ENCODE measurements around the gene SCARF1.

SCARF1 gene

DNA sequence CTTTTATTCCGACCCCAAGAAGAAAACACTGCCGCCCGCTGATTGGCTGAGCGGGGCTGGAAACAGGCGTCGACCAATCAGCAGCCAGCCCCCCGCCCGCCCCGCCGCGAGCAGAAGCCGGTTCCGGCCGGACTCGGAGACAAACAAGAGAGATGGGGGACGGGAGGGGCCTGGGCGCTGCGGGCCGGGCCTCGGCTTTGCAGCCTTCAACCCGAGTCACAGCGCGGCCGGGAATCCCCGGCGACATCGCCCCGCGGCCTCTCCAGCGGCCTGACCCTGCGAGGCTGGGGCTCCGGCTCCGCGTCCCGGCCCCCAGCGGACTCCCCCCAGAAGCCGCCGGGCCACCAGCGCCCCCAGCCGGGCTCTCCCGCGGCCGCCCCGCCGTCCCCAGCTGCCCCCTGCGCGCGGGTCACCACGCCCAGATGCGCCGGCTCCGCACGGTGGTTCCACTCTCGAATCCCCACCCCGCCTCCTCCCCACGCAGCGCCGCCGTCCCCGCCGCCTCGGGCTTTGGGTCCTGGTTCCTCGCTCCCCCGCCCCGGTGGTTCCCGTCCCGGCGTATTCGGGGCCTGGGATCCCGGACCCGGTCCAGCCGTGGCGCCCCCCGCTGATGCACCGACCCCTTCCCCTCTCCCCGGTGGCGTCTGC is 16.6 kb downstream of the SCARF1 start:
- in situ Hi-C loops (cut with MboI; ENCODE audit: low sequenced_read_pairs): no loop called here

DNA sequence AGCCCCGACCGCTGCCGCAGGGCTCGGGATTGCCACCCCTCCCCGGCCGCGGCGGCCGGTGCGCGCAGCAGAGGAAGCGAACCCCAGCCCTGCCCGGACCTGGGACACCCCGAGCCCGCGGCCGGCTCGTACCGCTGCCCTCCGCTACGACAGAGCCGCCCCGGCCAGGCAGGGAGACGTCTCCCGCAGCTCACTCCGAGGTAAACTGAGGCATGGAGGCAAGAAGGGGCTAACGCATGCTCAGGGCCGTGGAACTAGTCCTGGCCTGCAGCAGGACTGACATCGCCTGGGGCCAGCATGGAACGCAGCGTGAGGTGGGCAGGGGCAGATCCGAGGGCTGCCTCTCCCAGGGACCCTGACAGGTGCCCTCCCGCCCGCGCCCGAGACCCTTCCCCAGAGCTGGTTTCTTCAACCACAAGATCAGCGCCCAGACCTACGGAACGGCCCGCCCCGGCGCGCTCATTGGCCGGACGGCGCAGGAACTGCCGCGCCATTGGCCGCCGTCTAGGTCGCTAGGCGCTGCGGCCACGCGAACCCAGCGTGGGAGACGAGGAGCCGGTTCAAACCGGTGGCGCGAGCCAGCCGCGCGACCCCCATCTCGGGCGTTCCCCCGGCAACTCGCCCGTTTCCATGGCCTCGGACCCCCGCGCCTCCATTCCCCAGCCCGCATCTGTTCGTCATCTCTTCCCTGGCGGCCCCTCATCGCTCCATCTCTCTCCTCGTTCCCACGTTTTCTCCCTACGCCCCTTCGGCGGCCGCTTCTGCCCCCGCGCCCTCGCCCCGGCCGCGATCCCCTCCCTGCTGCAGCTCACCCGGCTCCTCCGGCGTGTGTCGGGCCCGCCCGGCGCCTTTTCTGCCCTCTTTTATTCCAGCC is 17.3 kb downstream of the SCARF1 start, which contains the start of gene SLC43A2:
Gene SLC43A2, minus strand, starts transcription at position 853 of the 874 bp plus-strand sequence. CDS start 960 bp downstream, outside the sequence.
- in situ Hi-C loops (cut with MboI; ENCODE audit: low sequenced_read_pairs): no loop called here

- in situ Hi-C loops (cut with MboI; ENCODE audit: low sequenced_read_pairs): no loop called here
Measured at GRCh38 chr17:1627182-1627981, 18.1 kb downstream of the SCARF1 start.

DNA sequence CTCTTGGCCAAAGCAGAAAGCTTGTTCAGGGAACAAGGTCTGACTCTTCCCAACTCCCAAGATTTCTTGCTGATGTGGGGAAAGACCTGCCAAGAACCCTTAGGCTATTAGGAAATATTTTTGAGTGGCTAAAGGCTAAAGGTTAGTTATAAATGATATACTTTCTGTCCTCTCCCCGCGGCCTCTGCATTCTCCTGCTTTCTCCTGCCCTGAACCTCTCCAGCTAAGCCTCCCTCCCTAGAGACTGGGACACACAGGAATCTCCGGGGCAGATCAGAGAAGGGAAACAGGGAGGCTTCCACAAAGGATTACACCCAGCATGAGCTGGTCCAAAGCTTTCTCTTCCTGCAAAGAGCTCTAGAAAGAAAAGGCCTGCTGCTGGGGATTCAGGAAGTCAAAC is 19.2 kb downstream of the SCARF1 start:
- in situ Hi-C loops (cut with MboI; ENCODE audit: low sequenced_read_pairs): no loop called here

- in situ Hi-C loops (cut with MboI; ENCODE audit: low sequenced_read_pairs): no loop called here
Measured at GRCh38 chr17:1625581-1625980, 20.0 kb downstream of the SCARF1 start.

DNA sequence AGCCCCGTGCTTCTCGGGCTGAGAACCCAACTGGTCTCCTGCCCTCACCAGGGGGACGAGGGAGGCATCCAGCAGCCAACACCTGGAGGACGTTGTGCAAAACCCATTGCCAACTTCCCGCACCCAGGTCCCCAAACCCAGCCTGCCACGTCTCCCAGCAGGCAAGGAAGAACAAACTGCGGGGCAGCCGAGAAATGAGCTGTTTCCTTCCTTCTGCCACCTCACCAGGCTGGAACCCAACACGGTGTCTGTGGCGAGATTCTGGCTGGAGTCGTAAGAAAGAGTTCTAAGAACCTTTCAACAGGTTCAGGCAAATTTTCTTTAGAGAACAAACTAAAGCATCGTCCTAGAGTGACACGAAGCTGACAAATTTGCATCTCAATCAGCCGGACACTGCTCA is 20.5 kb downstream of the SCARF1 start:
- in situ Hi-C loops (cut with MboI; ENCODE audit: low sequenced_read_pairs): no loop called here

GRCh38 chr17:1624650-1625049 is 20.9 kb downstream of the SCARF1 start:
- in situ Hi-C loops (cut with MboI; ENCODE audit: low sequenced_read_pairs): no loop called here

DNA sequence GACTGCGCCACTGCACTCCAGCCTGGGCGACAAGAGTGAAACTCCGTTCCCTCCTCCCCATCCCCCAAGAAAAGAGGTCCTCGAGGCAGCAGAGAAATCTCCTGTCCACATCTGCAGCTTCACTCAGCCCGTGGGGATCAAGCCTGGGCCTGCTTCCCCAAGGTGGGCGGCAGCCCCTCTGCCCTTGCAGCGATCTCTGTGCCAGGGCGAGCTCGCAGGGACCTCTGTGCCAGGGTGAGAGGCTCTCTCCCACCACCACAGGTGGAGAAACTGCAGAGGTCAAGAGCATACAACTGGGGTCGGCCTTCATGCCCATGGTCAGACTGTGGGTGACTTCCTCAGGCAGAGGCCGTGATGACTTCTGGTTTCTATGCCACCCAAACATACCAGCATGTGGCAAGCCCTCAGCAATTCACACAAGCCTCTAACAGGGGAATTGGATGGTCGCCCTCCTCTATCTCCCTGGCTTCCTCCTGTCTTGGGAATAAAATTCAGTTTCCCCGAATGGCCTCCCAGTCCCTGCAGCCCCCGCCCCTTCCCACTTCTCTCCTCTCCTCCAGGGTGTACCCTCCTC is 22.4 kb downstream of the SCARF1 start:
- in situ Hi-C loops (cut with MboI; ENCODE audit: low sequenced_read_pairs): no loop called here

DNA sequence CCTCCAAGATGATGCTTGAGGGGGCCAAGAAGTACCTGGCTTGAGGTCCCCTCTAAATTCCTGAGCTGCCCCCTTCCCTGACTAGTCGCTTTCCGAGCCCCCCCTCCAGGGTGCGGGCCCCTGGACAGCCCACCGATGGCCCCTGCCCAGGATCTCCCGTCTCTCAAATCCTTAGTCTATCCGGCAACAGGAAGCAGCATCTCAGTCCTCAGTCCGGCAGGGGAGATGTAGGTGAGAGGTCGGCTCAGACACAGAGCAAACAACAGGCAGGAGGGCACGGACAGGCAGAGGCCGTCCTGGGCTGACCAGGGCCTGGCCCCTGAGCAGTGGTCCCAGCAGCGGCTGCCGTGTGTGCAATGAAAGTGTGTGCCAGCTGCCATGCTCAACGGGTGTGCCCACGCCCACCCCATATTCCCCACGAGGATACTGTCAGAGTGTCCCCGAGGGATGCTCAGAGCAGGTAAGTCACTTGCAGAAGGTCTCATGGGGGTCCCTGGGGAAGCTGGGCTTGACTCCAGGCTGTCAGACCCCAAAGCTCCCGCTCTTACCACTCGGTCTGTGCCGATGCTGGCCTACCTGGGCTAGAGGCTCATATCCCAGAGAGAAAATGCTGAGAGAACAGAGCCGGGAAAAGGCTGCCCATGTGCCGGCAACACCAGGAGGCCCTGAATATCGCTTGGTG is 24.1 kb downstream of the SCARF1 start:
- in situ Hi-C loops (cut with MboI; ENCODE audit: low sequenced_read_pairs): no loop called here

- in situ Hi-C loops (cut with MboI; ENCODE audit: low sequenced_read_pairs): no loop called here
Measured at GRCh38 chr17:1620486-1620885, 25.0 kb downstream of the SCARF1 start.

- in situ Hi-C loops (cut with MboI; ENCODE audit: low sequenced_read_pairs): no loop called here
Measured at GRCh38 chr17:1617620-1618174, 27.8 kb downstream of the SCARF1 start.

DNA sequence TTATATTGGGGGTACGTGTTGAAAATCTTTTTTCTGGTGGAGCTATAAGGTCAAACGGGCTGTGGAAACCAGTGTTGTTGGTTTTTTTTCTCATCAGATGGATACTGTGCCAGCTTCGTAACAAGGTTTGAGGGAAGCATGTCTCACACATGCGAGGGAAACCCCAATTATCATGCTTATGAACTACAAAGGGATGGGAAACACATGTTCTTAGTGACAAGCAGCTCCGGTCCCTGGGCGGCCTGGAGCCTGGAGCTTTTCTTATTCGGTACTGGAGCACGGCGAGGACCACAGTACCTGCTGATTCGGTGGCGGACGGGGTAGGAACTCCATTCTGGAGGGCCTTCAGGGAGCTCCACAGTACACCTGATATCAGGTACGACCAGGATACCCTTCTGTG is 29.4 kb downstream of the SCARF1 start:
- in situ Hi-C loops (cut with MboI; ENCODE audit: low sequenced_read_pairs): no loop called here

DNA sequence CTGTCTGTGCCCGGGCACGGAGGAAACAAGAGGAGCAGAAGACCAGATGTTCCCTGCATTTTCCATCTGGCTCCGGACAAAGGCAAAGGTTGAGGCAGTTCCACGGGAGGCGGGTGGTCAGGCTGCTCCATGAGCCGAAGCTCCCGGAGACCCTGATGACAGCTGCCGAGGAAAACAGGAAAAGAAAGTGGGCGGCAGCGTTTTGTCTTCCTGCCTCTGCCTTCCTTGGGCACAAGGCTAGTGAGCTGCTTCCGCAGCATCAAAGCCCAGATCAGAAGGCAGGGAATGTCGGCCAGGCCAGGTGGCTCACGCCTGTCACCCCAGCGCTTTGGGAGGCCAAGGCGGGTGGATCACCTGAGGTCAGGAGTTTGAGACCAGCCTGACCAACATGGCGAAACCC is 33.1 kb downstream of the SCARF1 start:
- in situ Hi-C loops (cut with MboI; ENCODE audit: low sequenced_read_pairs): no loop called here

DNA sequence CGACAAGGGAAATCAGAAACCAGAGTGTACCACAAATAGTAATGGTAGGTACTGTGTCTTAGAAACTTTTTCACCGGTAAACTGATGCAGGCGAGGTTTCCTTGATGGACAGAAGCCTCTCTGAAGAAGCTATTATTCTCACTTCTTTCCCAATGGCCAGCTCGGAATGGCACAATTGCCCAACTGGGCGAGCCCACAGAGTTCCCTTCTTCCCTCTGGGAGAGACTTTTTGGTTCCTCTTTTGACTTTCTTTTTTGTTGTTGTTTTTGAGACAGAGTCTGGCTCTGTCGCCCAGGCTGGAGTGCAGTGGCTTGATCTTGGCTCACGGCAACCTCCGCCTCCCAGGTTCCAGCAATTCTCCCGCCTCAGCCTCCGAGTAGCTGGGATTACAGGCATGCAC is 33.8 kb downstream of the SCARF1 start:
- in situ Hi-C loops (cut with MboI; ENCODE audit: low sequenced_read_pairs): no loop called here

- in situ Hi-C loops (cut with MboI; ENCODE audit: low sequenced_read_pairs): no loop called here
Measured at GRCh38 chr17:1608676-1609075, 36.9 kb downstream of the SCARF1 start.

DNA sequence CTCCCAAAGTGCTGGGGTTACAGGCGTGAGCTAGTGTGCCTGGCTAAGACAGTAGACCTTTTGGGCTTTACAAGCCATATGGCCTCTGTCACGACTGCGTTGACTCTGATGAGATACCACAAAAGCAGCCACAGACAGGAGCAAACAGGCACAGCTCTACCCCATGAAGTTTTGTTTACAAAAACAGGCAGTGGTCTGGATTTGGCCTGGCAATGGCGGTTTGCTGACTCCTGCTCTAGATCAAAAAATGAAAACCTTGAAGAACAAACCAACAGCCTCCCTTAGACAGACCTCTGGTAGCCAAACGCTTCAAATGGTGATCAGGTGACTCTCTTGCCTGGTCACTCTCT is 37.6 kb downstream of the SCARF1 start:
- in situ Hi-C loops (cut with MboI; ENCODE audit: low sequenced_read_pairs): no loop called here

DNA sequence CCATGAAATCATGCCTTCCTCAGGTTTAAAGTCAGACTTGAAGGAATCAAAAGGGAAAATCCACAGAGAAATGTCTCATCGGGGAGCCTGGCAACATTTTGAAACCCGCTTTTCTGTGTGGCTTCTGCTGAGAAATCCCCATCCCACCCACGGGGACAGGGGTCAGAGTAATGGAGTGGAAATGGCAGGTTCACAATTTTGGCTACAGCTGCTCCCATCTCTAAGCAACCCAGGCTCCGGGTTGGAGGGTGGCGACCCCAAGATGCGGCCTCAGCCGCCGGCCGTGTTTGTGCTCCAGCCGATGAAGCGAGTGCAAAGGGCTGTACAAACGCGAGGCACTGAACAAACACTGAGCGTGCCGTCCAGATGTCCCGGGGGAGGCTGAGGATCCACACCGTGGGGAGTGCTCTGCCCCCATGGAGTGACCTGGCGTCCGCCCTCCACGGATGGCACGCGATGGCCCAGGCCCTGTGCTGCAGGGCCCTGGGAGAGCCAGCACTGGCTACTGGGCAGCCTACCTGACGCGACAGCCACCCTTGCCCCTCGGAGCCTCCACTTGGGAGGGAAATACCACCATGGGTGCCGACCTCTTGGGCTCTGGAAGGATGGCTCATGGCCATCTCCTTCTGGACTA is 39.1 kb downstream of the SCARF1 start:
- in situ Hi-C loops (cut with MboI; ENCODE audit: low sequenced_read_pairs): no loop called here

DNA sequence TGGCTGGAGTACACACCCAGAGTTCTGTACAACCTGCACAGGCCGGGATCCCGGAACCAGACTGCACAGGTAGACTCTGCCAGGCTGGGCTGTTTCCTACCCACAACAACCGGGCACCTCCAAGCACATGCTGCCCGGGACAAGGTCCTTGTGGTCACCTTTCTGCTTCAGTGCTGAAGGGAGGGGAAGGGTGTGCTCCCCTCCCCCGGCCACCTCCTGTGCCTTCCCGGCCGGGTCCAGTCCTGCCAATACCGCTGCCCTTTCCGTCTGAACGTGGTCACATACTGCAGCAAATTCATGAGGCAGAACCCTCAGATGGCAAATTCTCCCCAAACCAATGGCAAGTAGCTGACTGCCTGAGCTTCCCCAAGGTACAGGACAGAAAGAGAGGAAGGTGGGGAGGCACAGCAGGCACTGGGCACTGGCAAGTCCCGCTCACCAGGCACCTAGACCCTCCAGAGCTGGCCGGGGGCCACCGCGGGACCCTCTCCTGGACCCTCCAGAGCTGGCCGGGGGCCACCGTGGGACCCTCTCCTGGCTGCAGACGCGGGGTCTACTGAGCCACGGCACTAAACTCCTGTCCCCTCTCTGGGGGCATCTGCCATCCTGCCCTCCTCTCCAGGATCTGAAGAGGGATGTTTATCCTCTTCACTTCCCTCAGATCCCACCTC is 39.7 kb downstream of the SCARF1 start:
- in situ Hi-C loops (cut with MboI; ENCODE audit: low sequenced_read_pairs): no loop called here

- in situ Hi-C loops (cut with MboI; ENCODE audit: low sequenced_read_pairs): no loop called here
Measured at GRCh38 chr17:1604831-1605528, 40.6 kb downstream of the SCARF1 start.
